ENCODE data around the gene EDN3. TPM values are rescaled to one million over a fixed set of nuclear protein-coding genes. Genes with fewer than 3 reads are reported as not detected.
A peak's percentile ranks its signal among the peaks of the same experiment; 100 is the strongest.

The EDN3 gene
- total and polyA plus RNA-seq, 2 donors = 1.1 to 2.4 TPM

- Histone ChIP-seq H3K27ac (ENCODE audit: low read depth in 1 of 2, low read length in 1 of 2) (no peak overlapping the region), H3K4me1 (ENCODE audit: control insufficient read depth in 2 of 2, insufficient read depth in 2 of 2, low read length in 2 of 2) (no peaks in the 10 kb centered on the region), H3K36me3 (ENCODE audit: control insufficient read depth in 2 of 2, insufficient read depth in 2 of 2, low read length in 1 of 2) (no peaks in the 10 kb centered on the region), H3K4me3 (ENCODE audit: low read length in 2 of 2) (no peak overlapping the region), H3K9me3 (ENCODE audit: control insufficient read depth in 2 of 2, insufficient read depth in 1 of 2, low read length in 1 of 2) (no peaks in the 10 kb centered on the region), H3K27me3 (ENCODE audit: control insufficient read depth in 2 of 2, insufficient read depth in 1 of 2, low read length in 1 of 2) (no peaks in the 10 kb centered on the region)
- DNase-seq (ENCODE audit: low read depth in 6 of 9, low spot score in 9 of 9) = no peak
- 96% methylated on average over 20 of the region's 20 CpGs for WGBS
These were observed 17.9 kb downstream of the EDN3 start for GRCh38 chr20:59318201-59318790.

GRCh38 chr20:59318803-59319202 is 18.4 kb downstream of the EDN3 start:
- Histone ChIP-seq H3K4me1 (ENCODE audit: control insufficient read depth in 2 of 2, insufficient read depth in 2 of 2, low read length in 2 of 2) (no peaks in the 10 kb centered on the region), H3K4me3 (ENCODE audit: low read length in 2 of 2) (no peak overlapping the region), H3K27ac (ENCODE audit: low read depth in 1 of 2, low read length in 1 of 2) (no peak overlapping the region), H3K9me3 (ENCODE audit: control insufficient read depth in 2 of 2, insufficient read depth in 1 of 2, low read length in 1 of 2) (no peaks in the 10 kb centered on the region), H3K36me3 (ENCODE audit: control insufficient read depth in 2 of 2, insufficient read depth in 2 of 2, low read length in 1 of 2) (no peaks in the 10 kb centered on the region), H3K27me3 (ENCODE audit: control insufficient read depth in 2 of 2, insufficient read depth in 1 of 2, low read length in 1 of 2) (no peaks in the 10 kb centered on the region)
- DNase-seq (ENCODE audit: low read depth in 6 of 9, low spot score in 9 of 9) = no peak
- 80% methylated on average over 4 of the region's 4 CpGs for WGBS

- Histone ChIP-seq H3K4me1 (ENCODE audit: control insufficient read depth in 2 of 2, insufficient read depth in 2 of 2, low read length in 2 of 2) (no peaks in the 10 kb centered on the region), H3K36me3 (ENCODE audit: control insufficient read depth in 2 of 2, insufficient read depth in 2 of 2, low read length in 1 of 2) (no peaks in the 10 kb centered on the region), H3K4me3 (ENCODE audit: low read length in 2 of 2) (no peak overlapping the region), H3K9me3 (ENCODE audit: control insufficient read depth in 2 of 2, insufficient read depth in 1 of 2, low read length in 1 of 2) (no peaks in the 10 kb centered on the region), H3K27me3 (ENCODE audit: control insufficient read depth in 2 of 2, insufficient read depth in 1 of 2, low read length in 1 of 2) (no peaks in the 10 kb centered on the region), H3K27ac (ENCODE audit: low read depth in 1 of 2, low read length in 1 of 2) (no peak overlapping the region)
- WGBS = 95% methylated on average over 10 of the region's 10 CpGs
- DNase-seq (ENCODE audit: low read depth in 6 of 9, low spot score in 9 of 9) = no peak
These were observed 20.0 kb downstream of the EDN3 start for GRCh38 chr20:59320426-59320825.

GRCh38 chr20:59320854-59321647 is 20.6 kb downstream of the EDN3 start:
- no peaks in the 10 kb centered on the region for H3K27me3 ChIP-seq (ENCODE audit: control insufficient read depth in 2 of 2, insufficient read depth in 1 of 2, low read length in 1 of 2)
- H3K27ac ChIP-seq (ENCODE audit: low read depth in 1 of 2, low read length in 1 of 2) = no peak overlapping the region
- no peaks in the 10 kb centered on the region for H3K36me3 ChIP-seq (ENCODE audit: control insufficient read depth in 2 of 2, insufficient read depth in 2 of 2, low read length in 1 of 2)
- H3K9me3 ChIP-seq (ENCODE audit: control insufficient read depth in 2 of 2, insufficient read depth in 1 of 2, low read length in 1 of 2) = no peaks in the 10 kb centered on the region
- H3K4me1 ChIP-seq (ENCODE audit: control insufficient read depth in 2 of 2, insufficient read depth in 2 of 2, low read length in 2 of 2) = no peaks in the 10 kb centered on the region
- 95% methylated on average over 16 of the region's 16 CpGs for WGBS
- no peak for DNase-seq (ENCODE audit: low read depth in 6 of 9, low spot score in 9 of 9)
- H3K4me3 ChIP-seq (ENCODE audit: low read length in 2 of 2) = no peak overlapping the region

- no peak for DNase-seq (ENCODE audit: low read depth in 6 of 9, low spot score in 9 of 9)
- no peaks in the 10 kb centered on the region for H3K36me3 ChIP-seq (ENCODE audit: control insufficient read depth in 2 of 2, insufficient read depth in 2 of 2, low read length in 1 of 2)
- no peak overlapping the region for H3K4me3 ChIP-seq (ENCODE audit: low read length in 2 of 2)
- H3K9me3 ChIP-seq (ENCODE audit: control insufficient read depth in 2 of 2, insufficient read depth in 1 of 2, low read length in 1 of 2) = no peaks in the 10 kb centered on the region
- WGBS = 60% methylated on average over 9 of the region's 9 CpGs
- H3K4me1 ChIP-seq (ENCODE audit: control insufficient read depth in 2 of 2, insufficient read depth in 2 of 2, low read length in 2 of 2) = no peaks in the 10 kb centered on the region
- H3K27ac ChIP-seq (ENCODE audit: low read depth in 1 of 2, low read length in 1 of 2) = no peak overlapping the region
- H3K27me3 ChIP-seq (ENCODE audit: control insufficient read depth in 2 of 2, insufficient read depth in 1 of 2, low read length in 1 of 2) = no peaks in the 10 kb centered on the region
These were observed 21.7 kb downstream of the EDN3 start for GRCh38 chr20:59322081-59322480.

GRCh38 chr20:59322585-59323454 is 22.4 kb downstream of the EDN3 start:
- WGBS = 92% methylated on average over 17 of the region's 17 CpGs
- Histone ChIP-seq H3K4me1 (ENCODE audit: control insufficient read depth in 2 of 2, insufficient read depth in 2 of 2, low read length in 2 of 2) (no peaks in the 10 kb centered on the region), H3K36me3 (ENCODE audit: control insufficient read depth in 2 of 2, insufficient read depth in 2 of 2, low read length in 1 of 2) (no peaks in the 10 kb centered on the region), H3K27ac (ENCODE audit: low read depth in 1 of 2, low read length in 1 of 2) (no peak overlapping the region), H3K9me3 (ENCODE audit: control insufficient read depth in 2 of 2, insufficient read depth in 1 of 2, low read length in 1 of 2) (no peaks in the 10 kb centered on the region), H3K27me3 (ENCODE audit: control insufficient read depth in 2 of 2, insufficient read depth in 1 of 2, low read length in 1 of 2) (no peaks in the 10 kb centered on the region), H3K4me3 (ENCODE audit: low read length in 2 of 2) (no peak overlapping the region)
- DNase-seq (ENCODE audit: low read depth in 6 of 9, low spot score in 9 of 9) = no peak

GRCh38 chr20:59323731-59324130 is 23.3 kb downstream of the EDN3 start:
- no peaks in the 10 kb centered on the region for H3K36me3 ChIP-seq (ENCODE audit: control insufficient read depth in 2 of 2, insufficient read depth in 2 of 2, low read length in 1 of 2)
- no peaks in the 10 kb centered on the region for H3K27me3 ChIP-seq (ENCODE audit: control insufficient read depth in 2 of 2, insufficient read depth in 1 of 2, low read length in 1 of 2)
- H3K9me3 ChIP-seq (ENCODE audit: control insufficient read depth in 2 of 2, insufficient read depth in 1 of 2, low read length in 1 of 2) = no peaks in the 10 kb centered on the region
- H3K27ac ChIP-seq (ENCODE audit: low read depth in 1 of 2, low read length in 1 of 2) = no peak overlapping the region
- no peak overlapping the region for H3K4me3 ChIP-seq (ENCODE audit: low read length in 2 of 2)
- no peaks in the 10 kb centered on the region for H3K4me1 ChIP-seq (ENCODE audit: control insufficient read depth in 2 of 2, insufficient read depth in 2 of 2, low read length in 2 of 2)
- no peak for DNase-seq (ENCODE audit: low read depth in 6 of 9, low spot score in 9 of 9)
- WGBS = 97% methylated on average over 5 of the region's 5 CpGs

- H3K27me3 ChIP-seq (ENCODE audit: control insufficient read depth in 2 of 2, insufficient read depth in 1 of 2, low read length in 1 of 2) = no peaks in the 10 kb centered on the region
- no peak overlapping the region for H3K4me3 ChIP-seq (ENCODE audit: low read length in 2 of 2)
- WGBS = 93% methylated on average over 10 of the region's 10 CpGs
- no peaks in the 10 kb centered on the region for H3K36me3 ChIP-seq (ENCODE audit: control insufficient read depth in 2 of 2, insufficient read depth in 2 of 2, low read length in 1 of 2)
- H3K27ac ChIP-seq (ENCODE audit: low read depth in 1 of 2, low read length in 1 of 2) = no peak overlapping the region
- peak in 1 of 9 donors; percentile 2 for DNase-seq (ENCODE audit: low read depth in 6 of 9, low spot score in 9 of 9)
- no peaks in the 10 kb centered on the region for H3K9me3 ChIP-seq (ENCODE audit: control insufficient read depth in 2 of 2, insufficient read depth in 1 of 2, low read length in 1 of 2)
- H3K4me1 ChIP-seq (ENCODE audit: control insufficient read depth in 2 of 2, insufficient read depth in 2 of 2, low read length in 2 of 2) = no peaks in the 10 kb centered on the region
These were observed 24.2 kb downstream of the EDN3 start for GRCh38 chr20:59324521-59325141.
